Measurements from ENCODE around the gene RFT1. TPM values are rescaled to one million over a fixed set of nuclear protein-coding genes. Genes with fewer than 3 reads are reported as not detected.

The RFT1 gene
- total RNA-seq, 1 donor from 2014 or later, result 9.1 TPM

DNA sequence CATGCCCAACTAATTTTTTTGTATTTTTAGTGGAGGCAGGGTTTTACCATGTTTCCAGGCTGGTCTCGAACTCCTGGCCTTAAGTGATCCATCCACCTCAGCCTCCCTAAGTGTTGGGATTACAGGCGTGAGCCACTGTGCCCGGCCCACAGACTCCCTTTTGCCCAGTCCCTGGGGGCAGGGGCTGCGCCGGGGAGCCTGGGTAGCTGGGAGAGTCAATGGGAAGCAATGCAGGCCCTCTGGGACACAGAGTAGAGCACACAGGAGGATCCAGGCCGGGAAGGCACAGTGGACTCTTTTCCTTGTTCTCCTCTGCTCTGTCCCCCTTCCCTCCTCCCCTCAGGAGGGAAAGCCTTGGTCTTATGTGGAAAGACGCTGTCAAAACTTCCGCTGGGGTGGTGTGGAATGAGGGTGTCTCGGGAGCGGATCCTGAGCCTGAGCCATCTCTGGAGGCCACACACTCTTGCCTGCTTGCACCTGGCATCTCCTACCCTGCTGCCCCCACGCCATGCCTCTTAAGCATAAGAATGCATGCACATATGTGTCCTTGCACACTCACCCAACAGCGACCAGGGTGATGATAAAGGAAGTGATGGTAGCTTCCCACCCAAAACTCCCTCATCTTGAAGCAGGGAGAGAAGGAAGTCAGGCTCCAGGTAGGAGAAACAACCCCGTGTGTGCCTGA, 18.9 kb upstream of the RFT1 start:
- DNase-seq, result no peak

DNA sequence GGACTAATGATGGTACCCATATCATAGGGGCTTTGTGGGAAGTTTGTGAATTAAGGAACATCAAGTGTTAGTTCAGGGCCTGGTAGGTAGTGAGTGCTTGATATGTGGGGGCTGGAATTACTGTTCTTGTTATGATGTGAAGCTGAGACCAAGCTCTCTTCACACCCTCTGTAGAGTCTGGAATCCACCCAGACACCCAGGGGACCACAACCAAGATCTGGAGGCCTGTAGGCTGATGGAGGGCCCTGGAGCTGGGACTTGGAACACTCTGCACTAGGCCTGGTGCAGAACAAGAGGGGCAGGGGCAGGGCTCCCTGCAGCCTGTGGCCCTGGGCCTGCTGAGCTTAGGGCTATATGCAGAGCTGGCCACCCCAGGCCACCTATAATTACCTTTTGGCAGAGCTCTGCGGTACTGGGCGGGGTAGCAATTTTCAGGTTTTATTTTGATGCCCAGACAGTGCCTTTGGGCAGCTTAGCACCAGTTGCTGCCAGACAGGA, 17.7 kb upstream of the RFT1 start:
- DNase-seq, result no peak

GRCh38 chr3:53147151-53147902, 17.1 kb upstream of the RFT1 start:
- no peak for DNase-seq

DNA sequence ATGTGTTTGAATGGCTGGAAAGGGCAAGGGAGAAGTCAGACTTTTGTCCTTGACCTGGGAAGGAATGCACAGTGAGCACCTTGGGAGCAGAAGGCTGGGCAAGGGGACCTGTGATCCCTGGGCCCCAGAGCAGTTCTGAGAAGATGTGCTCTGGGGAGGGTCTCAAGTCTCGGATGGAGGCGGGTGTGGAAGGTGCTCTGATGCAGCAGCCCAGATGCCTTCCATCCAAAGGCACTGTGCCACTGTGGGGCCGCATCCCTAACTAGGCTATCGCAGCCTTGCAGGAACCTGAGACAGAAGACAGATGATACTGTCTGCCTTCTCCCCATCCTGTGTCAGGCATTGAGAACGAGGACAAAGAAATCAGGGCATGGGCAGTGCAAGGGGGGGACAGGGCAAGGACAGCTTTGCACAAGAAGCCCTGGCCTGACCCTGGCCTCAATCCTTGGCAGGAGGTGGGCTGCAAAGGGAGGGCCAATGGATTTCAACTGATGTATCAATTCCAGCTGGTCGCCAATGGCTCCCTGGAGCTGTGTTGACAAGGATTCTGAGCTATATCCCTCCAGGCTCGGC, 16.2 kb upstream of the RFT1 start:
- DNase-seq, result no peak

DNA sequence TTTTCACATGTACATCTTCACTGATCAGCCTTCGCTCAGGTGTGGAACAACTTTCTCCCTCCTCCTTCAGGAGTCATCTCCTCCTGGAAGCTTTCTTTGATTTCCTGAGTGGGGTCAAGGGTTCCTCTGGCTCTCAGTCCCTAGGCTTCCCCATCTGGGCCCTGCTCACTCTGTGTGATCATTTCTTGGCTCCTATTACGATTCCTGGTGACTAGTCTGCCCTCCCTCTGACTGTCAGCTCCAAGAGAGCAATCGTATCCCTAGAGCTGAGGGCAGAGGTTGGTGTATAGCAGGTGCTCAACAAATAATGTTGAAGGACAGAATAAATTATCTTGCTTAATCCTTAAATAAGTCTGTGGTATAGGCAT, 15.5 kb upstream of the RFT1 start:
- no peak for DNase-seq

GRCh38 chr3:53144862-53145712, 14.9 kb upstream of the RFT1 start:
- DNase-seq, result no peak

GRCh38 chr3:53144446-53144845, 14.2 kb upstream of the RFT1 start:
- no peak for DNase-seq

GRCh38 chr3:53142986-53143385, 12.8 kb upstream of the RFT1 start:
- DNase-seq, result no peak

DNA sequence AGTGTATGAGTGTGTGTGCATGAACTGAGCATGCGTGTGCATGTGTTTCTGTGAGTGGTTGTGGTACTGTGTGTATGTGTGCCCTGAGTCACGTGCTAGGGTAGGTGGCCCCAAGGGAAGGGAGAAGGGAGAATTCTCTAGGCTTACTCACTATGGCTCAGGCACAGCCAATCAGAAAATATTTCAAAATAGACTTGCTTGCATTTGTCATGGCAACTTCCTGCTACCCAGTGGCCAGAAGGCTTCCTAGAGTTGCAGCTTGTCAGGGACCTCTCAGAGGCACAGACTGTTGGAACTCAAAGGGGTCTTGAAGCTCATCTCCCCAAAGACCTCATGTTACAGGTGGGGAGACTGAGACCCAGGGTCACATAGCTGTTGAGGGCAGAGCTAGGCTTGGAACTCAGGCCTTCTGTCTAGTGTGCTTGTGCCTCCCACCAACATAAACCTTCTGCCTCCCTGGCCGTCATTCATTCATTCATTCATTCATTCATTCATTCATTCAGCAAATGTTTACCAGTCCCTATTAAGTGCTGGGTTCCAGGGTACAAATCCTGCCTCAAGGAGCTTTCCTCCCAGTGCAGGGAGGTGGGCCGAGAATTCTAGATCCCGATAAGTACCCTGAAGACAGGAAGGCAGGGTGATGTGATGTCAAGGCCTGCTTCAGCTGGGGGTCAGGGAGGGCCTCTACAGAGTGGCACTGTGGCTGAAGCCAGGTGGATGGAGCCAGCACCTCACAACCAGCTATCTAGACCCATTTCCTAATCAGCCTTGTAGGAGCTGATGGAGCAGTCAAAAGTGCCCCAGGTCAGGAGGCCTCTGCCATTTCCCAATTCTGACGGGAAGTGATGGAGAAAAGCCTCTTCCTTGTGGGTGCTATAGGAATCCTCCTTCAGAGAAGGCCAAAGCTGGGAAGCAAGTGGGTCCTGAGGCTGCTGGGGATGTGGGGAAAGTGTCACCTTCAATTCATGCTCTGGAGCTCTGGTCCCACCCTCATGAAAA, 10.9 kb upstream of the RFT1 start:
- no peak for DNase-seq

DNA sequence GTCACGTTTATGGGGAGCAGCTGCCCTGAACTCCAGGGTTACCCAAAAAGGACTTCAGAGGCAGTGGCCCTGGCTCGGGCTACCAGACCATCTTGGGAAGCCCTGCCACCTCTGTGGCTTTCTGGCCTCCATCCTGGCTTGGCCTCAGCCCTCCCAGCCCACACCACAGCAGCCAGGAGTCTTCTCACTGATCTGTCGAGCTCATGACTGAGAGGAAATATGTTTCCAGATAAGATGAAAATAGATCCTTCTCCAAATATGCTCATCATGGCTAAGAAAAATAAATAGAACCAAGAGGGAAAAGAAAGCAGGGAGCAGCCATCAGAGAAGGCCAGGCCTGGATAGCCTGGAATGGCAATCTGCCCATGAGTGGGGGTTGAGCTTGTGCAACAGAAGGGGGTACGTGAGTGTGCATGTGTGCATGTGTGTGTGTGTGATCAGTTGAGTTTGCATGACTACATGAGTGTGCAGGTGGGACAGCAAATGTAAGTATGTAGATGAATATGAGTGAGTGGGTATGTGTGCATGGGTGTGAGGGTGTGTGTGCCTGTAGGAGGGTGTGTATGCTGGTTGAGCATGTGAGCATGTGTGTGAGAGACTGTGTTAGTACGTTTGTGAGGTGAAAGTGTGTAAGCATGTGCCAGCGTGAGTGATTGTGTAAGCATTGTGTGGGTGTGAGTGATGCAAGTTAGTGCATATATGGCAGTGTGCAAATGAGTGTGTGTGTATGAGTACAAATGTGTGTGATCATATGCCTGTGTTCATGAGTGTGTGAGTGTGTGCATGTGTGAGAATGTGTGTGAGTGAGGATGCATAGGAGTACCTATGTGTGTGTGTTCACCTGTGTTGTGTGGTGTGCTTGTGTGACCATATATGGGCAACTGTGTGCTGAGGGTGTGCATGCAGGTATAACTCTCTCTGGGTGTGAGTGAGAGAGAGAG, 9.9 kb upstream of the RFT1 start:
- DNase-seq, result no peak

GRCh38 chr3:53137835-53138446, 7.7 kb upstream of the RFT1 start:
- no peak for DNase-seq

GRCh38 chr3:53137221-53137620, 7.0 kb upstream of the RFT1 start:
- DNase-seq, result no peak

DNA sequence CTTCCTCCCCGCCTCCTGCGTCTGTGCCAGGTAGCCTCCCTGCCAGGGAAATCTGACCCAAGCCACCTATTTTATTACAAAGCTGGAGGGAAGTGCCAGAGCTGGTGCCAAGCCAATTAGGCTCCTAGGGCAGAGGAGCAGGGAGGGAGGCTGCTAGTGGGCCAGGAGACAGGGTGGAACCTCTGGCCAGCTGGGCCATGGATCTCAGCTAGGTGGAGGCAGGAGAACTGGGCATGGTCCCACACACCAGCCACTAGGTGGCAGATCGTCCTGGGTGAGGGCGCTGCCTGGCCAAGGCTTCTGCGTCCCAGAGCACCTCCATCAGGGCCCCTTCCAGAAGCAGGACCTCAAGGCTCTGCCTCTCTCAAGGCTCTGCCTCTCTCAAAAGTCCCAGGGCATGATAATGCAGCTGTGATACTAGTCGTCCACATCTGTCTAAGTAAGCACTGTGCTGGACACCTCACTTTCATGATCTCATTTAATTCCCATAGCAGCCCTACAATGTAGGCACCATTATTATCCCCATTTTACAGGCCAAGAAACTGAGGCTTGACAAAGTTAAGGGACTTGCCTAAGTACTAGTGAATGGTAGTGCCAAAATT, 4.5 kb upstream of the RFT1 start:
- DNase-seq, result peak; percentile 68

GRCh38 chr3:53132347-53132746, 2.1 kb upstream of the RFT1 start:
- no peak for DNase-seq

DNA sequence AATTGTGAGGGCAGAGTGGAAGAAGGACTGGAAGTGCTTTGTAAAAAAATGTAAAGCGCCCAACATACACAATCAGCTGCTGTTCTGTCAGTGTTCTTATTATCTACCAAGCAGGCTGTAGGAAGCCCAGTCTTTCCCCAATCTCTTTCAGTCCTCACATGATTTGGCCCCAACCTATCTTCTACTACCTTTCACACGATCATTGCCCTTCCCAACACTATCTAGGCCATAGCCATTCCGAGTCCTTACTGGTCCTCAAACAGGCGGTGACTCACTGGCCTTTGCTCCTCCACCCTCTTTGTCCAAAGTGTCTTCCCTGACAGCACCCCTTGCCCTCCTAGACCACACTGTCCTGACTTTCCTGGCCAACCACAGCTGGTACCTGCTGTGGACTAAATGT, 861 bp upstream of the RFT1 start:
- DNase-seq, result no peak

GRCh38 chr3:53129344-53129743, 891 bp downstream of the RFT1 start:
- no peak for DNase-seq

- no peak for DNase-seq
These were observed 3.6 kb downstream of the RFT1 start for GRCh38 chr3:53126601-53127000.

GRCh38 chr3:53123953-53124352, 6.3 kb downstream of the RFT1 start:
- no peak for DNase-seq

GRCh38 chr3:53123510-53123909, 6.7 kb downstream of the RFT1 start:
- no peak for DNase-seq

Measured in tongue (tissue), 2 donors.